Kidney (tissue), 14 donors: Measurements from ENCODE around the gene MAP2K7. TPM values are rescaled to one million over a fixed set of nuclear protein-coding genes. Genes with fewer than 3 reads are reported as not detected.

Experiments
- DNase-seq, 5 donors: peaks; one replicate each; pipeline ENCODE4 v3.0.0-alpha.2; 2013 to 2020
- FAIRE-seq: peaks from 2 replicates; lab custom pipeline; 2012; peaks lifted over from hg19 to GRCh38; lab: Jason Lieb, UNC
- H3K27ac ChIP-seq, 2 donors: one replicate each; pipeline ENCODE4 v1.7.0; 2013; ENCODE audit warnings: low read depth in 2 of 2, low read length in 2 of 2, inconsistent platforms in 1 of 2
- H3K27me3 ChIP-seq: one replicate; pipeline ENCODE4 v1.7.1; 2013; ENCODE audit warnings: low read length, inconsistent platforms; ENCODE audit not compliant: control insufficient read depth, insufficient read depth
- H3K36me3 ChIP-seq, 3 donors: one replicate each; pipeline versions ENCODE4 v1.7.0 to v1.7.1; 2013; ENCODE audit warnings: low read length in 3 of 3, control low read depth in 1 of 3, inconsistent platforms in 1 of 3; ENCODE audit not compliant: insufficient read depth in 3 of 3, control insufficient read depth in 2 of 3
- H3K4me1 ChIP-seq, 3 donors: one replicate each; pipeline versions ENCODE4 v1.7.0 to v1.7.1; 2013; ENCODE audit warnings: low read length in 3 of 3, inconsistent platforms in 1 of 3, low read depth in 1 of 3; ENCODE audit not compliant: control insufficient read depth in 2 of 3, insufficient read depth in 2 of 3
- H3K4me3 ChIP-seq, 3 donors: one replicate each; pipeline versions ENCODE4 v1.7.0 to v1.8.1; 2013; ENCODE audit warnings: low read length in 3 of 3, control low read depth in 1 of 3, inconsistent platforms in 1 of 3
- H3K9ac ChIP-seq, 3 donors: one replicate each; pipeline versions ENCODE4 v1.7.0 to v1.7.1; 2013; ENCODE audit warnings: low read length in 3 of 3, control low read depth in 1 of 3, inconsistent platforms in 1 of 3
- H3K9me3 ChIP-seq, 3 donors: one replicate each; pipeline versions ENCODE4 v1.7.0 to v1.7.1; 2013; ENCODE audit warnings: low read length in 3 of 3, control low read depth in 1 of 3, inconsistent platforms in 1 of 3; ENCODE audit not compliant: control insufficient read depth in 2 of 3, insufficient read depth in 1 of 3
- intact Hi-C: fragments of 100-400 bp; cut with DNase I; formaldehyde crosslinking; loops from one replicate; pipeline ENCODE4 v1.11.1; 2022
- polyA plus RNA-seq: library from polyadenylated mRNA; stranded (reverse); fragments of 350-450 nt; fragmentation: Illumina TruSeq; extraction: RNeasy Lipid Tissue Mini Kit (QIAGEN cat#74804); gene quantifications from one replicate; pipeline ENCODE4 v1.2.3, GENCODE V29; 2014; ENCODE audit warnings: low read depth, low replicate concordance; ENCODE audit not compliant: insufficient read depth
- total RNA-seq: library from RNA; stranded (reverse); fragmentation: NEBNext Ultra II Directional; extraction: Animal tissue kit (Norgen Biotek cat#: 25700); gene quantifications from one replicate; pipeline ENCODE4 v1.2.1, GENCODE V29; 2021
- TF ChIP-seq, protein P1 (sequence below): IDR thresholded peaks from 3 replicates; pipeline ENCODE4 v1.5.1; 2012; ENCODE audit warnings: mild to moderate bottlenecking, moderate library complexity, borderline replicate concordance; ENCODE audit not compliant: insufficient read depth; ENCODE audit errors: extremely low read depth
- donor health status: control.
- donor health status: control.
- donor health status: control.
- donor health status: control.
- donor health status: control.
- donor health status: DM: yes; HTN: yes; CAD: no.
- donor health status: Normal renal cell carcinoma (clear cell type).

The MAP2K7 gene
- total and polyA plus RNA-seq, 2 donors from 2014 or later: 16.7 to 37.0 TPM

DNA sequence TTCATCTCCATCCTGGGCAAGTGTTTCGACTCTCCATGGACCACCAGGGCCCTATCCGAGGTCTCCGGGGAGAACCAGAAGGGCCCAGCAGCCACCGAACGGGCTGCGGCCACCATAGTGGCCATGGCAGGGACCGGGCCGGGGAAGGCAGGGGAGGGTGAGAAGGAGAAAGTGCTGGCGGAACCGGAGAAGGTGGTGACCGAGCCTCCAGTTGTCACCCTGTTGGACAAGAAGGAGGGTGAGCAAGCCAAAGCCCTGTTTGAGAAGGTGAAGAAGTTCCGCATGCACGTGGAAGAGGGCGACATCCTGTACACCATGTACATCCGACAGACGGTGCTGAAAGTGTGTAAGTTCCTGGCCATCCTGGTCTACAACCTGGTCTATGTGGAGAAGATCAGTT lies 4.7 kb upstream of the MAP2K7 start:
- FAIRE-seq: no peak
- intact Hi-C loops: no loop called here
- DNase-seq: no peak
- Histone ChIP-seq H3K4me1 (peaks cover 0 to 6% (median 4%) of the 10 kb centered on the region in 3 donors), H3K9me3 (no peaks in the 10 kb centered on the region), H3K27ac (no peak overlapping the region), H3K4me3 (no peak overlapping the region), H3K27me3 (no peaks in the 10 kb centered on the region), H3K9ac (no peak overlapping the region), H3K36me3 (no peaks in the 10 kb centered on the region)
- TF ChIP-seq, protein P1, sequence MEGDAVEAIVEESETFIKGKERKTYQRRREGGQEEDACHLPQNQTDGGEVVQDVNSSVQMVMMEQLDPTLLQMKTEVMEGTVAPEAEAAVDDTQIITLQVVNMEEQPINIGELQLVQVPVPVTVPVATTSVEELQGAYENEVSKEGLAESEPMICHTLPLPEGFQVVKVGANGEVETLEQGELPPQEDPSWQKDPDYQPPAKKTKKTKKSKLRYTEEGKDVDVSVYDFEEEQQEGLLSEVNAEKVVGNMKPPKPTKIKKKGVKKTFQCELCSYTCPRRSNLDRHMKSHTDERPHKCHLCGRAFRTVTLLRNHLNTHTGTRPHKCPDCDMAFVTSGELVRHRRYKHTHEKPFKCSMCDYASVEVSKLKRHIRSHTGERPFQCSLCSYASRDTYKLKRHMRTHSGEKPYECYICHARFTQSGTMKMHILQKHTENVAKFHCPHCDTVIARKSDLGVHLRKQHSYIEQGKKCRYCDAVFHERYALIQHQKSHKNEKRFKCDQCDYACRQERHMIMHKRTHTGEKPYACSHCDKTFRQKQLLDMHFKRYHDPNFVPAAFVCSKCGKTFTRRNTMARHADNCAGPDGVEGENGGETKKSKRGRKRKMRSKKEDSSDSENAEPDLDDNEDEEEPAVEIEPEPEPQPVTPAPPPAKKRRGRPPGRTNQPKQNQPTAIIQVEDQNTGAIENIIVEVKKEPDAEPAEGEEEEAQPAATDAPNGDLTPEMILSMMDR: no peak

DNA sequence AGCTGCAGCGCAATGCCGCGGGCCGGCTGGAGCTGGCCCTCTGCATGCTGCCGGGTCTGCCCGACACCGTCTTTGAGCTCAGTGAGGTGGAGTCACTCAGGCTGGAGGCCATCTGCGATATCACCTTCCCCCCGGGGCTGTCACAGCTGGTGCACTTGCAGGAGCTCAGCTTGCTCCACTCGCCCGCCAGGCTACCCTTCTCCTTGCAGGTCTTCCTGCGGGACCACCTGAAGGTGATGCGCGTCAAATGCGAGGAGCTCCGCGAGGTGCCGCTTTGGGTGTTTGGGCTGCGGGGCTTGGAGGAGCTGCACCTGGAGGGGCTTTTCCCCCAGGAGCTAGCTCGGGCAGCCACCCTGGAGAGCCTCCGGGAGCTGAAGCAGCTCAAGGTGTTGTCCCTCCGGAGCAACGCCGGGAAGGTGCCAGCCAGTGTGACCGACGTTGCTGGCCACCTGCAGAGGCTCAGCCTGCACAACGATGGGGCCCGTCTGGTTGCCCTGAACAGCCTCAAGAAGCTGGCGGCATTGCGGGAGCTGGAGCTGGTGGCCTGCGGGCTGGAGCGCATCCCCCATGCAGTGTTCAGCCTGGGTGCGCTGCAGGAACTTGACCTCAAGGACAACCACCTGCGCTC lies 3.8 kb upstream of the MAP2K7 start:
- no peak overlapping the region for H3K9ac ChIP-seq
- no peak overlapping the region for H3K27ac ChIP-seq
- no peaks in the 10 kb centered on the region for H3K9me3 ChIP-seq
- TF ChIP-seq, protein P1: no peak
- intact Hi-C loops: no loop called here
- no peaks in the 10 kb centered on the region for H3K36me3 ChIP-seq
- H3K4me1 ChIP-seq: peaks cover 0 to 11% (median 7%) of the 10 kb centered on the region in 3 donors
- no peak for FAIRE-seq
- no peaks in the 10 kb centered on the region for H3K27me3 ChIP-seq
- DNase-seq: peak in 3 of 5 donors; percentile 10 to 77 (median 55)
- no peak overlapping the region for H3K4me3 ChIP-seq

DNA sequence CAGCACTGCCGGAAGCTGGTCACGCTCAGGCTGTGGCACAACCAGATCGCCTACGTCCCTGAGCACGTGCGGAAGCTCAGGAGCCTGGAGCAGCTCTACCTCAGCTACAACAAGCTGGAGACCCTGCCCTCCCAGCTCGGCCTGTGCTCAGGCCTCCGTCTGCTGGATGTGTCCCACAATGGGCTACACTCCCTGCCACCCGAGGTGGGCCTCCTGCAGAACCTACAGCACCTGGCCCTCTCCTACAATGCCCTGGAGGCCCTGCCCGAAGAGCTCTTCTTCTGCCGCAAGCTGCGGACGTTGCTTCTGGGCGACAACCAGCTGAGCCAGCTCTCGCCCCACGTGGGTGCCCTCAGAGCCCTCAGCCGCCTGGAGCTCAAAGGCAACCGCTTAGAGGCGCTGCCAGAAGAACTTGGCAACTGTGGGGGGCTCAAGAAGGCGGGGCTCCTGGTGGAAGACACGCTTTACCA lies 3.2 kb upstream of the MAP2K7 start:
- no peaks in the 10 kb centered on the region for H3K36me3 ChIP-seq
- peaks cover 0 to 16% (median 12%) of the 10 kb centered on the region in 3 donors for H3K4me1 ChIP-seq
- TF ChIP-seq, protein P1: no peak
- H3K27me3 ChIP-seq: no peaks in the 10 kb centered on the region
- H3K4me3 ChIP-seq: no peak overlapping the region
- H3K9ac ChIP-seq: no peak overlapping the region
- FAIRE-seq (no peak), DNase-seq (peak in 1 of 5 donors; percentile 55)
- intact Hi-C loops: no loop called here
- H3K27ac ChIP-seq: no peak overlapping the region
- H3K9me3 ChIP-seq: no peaks in the 10 kb centered on the region

DNA sequence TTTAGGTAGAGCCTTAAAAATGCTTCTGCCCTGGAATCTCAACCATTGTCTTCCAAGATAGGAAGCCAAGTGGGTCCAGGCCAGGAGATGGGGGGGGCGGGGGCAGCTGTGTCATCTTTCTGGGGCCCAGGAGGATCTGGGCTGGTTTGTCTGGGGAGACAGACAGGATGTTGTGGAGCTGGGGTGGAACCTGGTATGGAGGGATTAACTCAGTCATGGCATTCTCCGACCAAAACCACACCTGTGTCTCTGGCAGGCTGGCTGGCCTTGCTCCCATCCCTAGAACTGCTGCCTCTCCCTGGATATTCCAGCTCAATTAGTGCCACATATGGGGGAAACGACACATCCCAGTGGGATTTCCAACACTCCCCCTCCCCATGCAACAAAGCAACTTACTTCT lies 2.7 kb upstream of the MAP2K7 start:
- H3K27me3 ChIP-seq: no peaks in the 10 kb centered on the region
- H3K27ac ChIP-seq: no peak overlapping the region
- H3K4me1 ChIP-seq: peaks cover 0 to 18% (median 12%) of the 10 kb centered on the region in 3 donors
- FAIRE-seq (no peak), DNase-seq (no peak)
- no peak overlapping the region for H3K9ac ChIP-seq
- no peak overlapping the region for H3K4me3 ChIP-seq
- intact Hi-C loops: no loop called here
- TF ChIP-seq, protein P1: no peak
- H3K36me3 ChIP-seq: no peaks in the 10 kb centered on the region
- H3K9me3 ChIP-seq: no peaks in the 10 kb centered on the region
